HG03565 (cell line): ENCODE data around the gene GALNT7.

Experiments used
- ATAC-seq: cut with Tn5 transposase; IDR thresholded peaks from one replicate; pipeline ENCODE4 v1.9.1; 2021; ENCODE audit warnings: mild to moderate bottlenecking, moderate library complexity; ENCODE audit not compliant: unreplicated experiment

The GALNT7 gene

DNA sequence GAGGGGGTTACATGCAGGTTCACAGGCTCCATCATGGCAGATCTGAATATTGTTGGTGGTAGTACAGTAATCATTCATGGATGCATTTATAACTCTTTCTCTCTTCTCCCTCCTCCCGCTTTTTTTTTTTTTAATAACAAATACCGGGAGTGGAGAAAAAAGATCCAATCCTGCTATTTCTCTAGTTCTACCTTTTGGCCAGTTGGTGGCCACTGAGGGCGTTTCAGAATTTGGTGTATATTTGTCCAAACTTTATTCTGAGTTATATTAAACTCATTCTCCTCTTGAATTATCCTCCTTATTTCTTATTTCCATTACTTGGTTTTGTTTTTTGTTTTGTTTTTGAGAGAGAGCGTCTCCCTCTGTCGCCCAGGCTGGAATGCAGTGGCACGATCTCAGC is 90.7 kb downstream of the GALNT7 start:
- no peak for ATAC-seq

DNA sequence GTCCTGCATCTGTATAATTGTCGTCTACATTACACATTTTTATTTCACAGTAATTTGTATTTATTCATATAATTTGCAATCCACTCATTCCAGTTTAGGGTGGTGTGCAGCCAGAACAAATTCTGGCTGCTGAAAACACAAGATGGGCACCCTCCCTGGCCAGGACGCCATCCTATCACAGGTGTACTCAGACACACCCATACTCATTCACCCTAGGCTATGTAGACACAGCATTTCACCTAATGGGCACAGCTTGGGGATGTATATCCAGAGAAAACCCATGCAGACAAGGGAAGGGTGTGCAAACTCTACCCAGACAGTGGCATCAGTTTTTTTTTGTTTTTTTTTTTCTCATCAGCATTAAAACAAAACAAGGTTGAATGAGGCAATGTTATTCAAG is 92.4 kb downstream of the GALNT7 start:
- no peak for ATAC-seq

DNA sequence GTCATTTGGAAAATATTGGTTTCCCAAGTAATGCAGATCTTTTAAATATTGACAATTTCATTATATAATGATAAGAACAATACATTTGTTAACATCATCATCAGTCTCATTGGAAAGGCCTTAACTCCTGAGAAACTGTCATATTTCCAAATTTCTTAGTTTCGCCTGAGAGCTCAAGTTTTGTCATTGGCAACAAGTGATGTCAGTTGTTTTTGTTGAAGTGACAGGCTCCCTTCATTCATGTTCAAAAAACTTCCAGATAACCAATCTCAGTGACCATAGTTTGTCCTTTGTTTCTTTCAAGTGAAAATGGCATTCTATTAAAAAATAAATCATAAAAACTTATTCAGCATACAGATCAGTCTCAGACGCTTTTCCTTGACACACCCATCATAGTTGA is 93.8 kb downstream of the GALNT7 start:
- ATAC-seq: no peak

DNA sequence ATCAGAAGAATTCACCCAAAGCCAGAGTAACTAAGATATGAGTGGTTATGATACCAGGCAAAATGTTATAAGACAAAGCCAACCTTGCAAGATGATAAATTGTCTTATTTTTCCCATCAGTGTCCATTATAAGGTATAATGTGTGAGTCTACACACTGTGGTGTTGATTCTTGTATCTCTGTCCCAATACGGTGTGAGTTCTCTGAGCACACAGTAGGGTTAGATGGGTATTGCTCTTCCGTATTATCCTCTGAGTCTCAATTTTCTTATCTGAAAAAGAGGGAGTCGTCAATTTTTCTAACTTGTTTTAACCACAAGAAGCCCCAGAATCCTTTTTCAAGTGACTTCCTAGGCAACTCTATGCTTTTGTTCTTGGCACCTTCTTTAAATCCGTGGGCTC is 95.6 kb downstream of the GALNT7 start:
- no peak for ATAC-seq

DNA sequence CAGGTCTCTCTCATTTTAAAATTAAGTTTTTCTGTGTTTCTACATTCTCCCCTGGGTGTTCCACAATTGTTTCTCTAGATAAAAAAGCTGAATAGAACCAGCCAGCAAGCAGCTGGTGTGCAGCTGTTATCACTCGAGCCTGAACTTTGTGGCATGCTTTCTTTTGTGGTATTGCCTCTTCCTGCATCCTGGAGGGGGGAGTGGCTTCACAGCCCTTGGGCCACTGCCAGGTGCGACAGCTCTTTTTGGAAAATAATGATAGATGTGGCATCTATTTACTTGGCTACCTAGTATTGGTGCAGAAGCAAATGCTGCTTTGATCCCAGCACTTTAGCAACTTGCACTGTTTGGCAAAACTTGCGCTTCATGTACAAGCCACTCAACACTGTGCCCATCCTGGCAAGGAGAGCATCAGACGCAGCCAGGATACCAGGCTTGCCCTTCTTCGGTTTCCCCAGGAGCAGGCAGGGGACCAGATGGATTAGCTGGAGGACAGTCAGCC is 96.1 kb downstream of the GALNT7 start:
- peak; percentile 68 for ATAC-seq

DNA sequence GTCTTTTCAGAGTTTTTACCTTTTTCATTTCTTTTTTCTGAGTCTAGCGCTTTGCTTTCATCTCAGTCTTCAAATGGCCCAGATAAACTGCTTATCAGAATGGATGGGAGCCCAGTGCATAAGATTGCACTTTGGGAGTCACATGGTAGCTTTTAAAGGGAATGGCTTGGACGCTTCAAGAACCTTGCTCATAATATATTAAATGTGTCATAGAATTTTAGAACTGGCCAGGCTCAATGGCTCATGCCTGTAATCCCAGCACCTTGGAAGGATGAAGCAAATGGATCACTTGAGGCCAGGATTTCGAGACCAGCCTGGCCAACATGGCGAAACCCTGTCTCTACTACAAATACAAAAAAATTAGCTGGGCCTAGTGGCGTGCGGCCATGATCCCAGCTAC is 97.1 kb downstream of the GALNT7 start:
- ATAC-seq: no peak

DNA sequence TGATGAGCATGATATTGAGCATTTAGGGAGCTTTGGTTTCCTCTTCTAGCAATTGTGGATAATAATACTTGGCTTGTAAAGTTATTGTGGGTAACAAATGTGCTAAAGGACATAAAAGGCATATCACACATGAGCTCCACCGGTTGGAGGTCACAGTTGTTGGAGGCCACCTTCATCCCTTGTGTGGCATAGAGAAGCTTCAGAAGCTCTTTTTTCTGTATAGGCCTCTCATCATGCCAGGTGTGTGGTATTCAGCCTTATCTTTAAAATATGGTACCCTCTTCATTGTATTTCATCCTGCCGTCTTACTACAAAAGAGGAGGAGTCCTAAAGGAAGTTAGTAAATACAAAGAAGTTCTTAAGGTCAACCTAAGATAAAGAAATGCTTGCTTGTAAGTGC is 99.1 kb downstream of the GALNT7 start:
- ATAC-seq: no peak

DNA sequence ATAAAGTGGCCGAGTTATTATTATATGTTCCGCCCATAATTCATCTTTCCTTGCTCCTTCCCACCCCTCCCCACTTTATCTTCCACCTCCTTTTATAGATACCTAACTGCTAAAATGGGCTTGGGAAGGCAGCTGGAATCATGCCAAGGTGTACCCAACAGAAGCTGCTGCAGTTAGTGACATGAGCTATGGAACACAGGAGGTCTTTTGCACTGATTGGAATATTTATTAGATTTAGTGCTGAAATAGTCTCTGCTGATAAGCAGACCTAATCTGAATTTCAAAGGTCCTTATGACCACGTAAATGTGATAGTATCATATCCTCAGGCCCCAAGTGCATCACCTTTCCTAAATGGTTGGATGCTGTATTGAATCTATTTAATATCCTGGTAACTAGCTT is 100.7 kb downstream of the GALNT7 start:
- no peak for ATAC-seq

DNA sequence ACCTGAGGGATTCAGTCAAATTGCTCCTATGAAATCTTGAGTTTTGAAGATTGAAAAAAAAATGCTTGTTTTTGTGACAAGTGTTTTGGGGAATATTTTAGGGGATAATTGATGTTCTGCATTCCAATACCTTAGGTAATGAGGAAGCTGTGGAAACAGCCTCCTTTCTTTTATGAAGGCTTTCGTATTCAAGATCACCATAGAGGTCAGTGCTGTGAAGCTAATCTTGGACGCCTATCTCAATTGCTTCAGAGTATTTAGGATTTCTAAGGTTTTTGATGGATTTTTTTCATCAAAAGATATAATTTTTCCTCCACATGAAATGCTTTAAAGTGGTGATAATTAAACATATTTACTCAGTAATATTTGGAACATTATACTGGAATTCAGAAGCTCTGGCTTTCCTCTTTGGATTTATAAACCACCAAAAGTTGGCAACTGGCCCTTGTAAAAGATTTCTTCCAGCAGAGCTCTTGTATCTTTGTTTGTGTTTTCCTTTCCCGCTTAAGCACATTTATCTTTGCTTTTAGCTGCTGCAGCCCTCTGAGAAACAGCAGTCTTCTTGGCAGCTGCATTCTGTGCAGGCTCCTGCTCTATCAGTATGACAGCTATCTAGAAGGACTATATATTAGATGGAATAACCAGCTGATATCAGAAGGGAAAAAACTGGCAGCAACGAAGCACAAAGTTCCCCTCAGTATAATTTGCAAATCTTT is 101.9 kb downstream of the GALNT7 start:
- no peak for ATAC-seq

DNA sequence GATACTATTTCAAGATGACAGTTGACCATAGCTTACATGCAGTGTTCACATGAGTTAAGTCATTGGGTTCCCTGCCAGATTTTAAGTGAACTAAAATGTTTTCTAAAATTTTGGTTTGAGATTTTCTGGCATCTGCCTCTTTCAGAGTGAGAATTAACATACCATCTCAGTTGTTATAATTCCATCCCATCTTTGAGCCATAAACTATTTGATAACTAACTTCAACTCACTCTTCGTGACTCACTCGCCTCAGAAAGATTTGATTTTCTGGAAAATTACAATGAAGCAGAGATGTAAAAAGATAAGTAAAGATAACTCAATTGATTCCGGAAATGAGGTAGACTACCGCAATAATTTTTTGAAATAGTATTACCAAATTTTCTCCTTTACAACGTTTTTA is 103.7 kb downstream of the GALNT7 start:
- ATAC-seq: no peak

DNA sequence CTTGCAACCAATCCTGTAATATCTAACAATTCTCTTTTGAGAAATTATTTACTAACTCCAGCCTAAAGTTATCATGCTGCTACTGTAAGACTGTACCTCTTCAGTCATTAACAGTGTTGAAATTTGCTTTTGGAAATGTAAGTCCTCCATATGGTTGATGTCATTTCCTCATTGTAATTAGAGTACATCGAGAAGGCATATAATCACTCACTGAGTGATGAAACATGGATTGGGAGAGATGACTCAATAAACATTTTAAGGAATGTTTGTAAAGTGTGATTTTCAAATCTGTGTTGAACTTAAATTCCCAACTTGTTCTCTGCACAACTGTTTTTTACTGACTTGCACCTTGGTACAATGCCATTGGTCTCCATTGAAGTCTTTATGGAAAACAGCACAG is 104.4 kb downstream of the GALNT7 start:
- ATAC-seq: no peak

DNA sequence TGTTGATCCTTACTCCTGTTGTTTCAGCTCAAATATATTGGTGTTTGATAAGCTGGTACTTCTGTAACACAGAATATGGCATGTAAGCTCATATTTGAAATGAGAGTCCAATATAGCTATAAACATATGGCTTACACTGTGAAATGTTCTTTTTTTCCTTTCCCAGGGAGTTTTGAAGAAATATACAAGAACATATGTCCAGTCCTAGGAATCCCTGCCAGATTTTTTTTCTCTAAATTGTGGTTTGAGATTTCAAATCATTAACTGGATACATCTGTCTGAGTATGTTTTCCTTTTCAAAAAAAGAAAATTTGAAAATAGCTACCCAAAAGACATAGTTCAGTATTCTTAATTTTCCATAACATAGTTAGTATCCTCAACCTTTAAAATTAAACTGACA is 105.3 kb downstream of the GALNT7 start:
- ATAC-seq: no peak

DNA sequence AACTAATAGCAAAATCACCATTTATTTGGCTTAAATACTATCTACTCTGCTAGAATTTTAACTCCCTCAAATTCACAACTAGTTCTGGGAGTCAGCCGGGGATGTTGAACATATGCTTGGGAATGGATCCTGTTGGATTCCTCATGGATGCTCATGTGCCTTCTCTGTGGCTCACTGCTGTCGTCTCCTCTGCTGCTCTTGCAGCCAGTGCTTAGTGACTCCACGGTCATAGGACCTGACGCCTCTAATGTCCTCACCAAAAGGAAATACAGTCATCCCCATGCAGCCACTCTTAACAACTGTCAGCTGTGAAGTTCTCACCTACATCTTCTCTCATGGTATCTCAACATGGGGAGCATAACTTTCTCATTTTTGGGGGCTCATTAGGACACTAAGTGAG is 106.1 kb downstream of the GALNT7 start:
- no peak for ATAC-seq

DNA sequence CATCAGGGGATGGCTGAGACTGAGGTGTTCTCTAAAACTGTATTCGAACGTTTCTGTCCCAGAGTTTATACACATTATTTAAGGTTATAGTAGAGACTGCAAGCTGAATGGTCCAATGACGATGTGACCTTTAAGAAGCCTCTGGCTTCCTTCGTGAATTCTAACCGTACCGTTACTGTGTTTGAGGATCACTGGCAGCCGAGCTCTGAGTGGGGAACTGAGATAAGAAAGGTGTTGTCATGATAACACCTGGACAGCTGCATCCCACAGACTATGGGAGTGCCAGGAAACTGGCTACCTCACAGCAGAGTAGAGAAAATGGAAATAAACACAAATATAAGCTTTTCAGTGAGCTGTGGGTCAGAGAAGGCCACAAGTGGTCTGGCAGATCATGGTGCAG is 106.5 kb downstream of the GALNT7 start:
- ATAC-seq: no peak

DNA sequence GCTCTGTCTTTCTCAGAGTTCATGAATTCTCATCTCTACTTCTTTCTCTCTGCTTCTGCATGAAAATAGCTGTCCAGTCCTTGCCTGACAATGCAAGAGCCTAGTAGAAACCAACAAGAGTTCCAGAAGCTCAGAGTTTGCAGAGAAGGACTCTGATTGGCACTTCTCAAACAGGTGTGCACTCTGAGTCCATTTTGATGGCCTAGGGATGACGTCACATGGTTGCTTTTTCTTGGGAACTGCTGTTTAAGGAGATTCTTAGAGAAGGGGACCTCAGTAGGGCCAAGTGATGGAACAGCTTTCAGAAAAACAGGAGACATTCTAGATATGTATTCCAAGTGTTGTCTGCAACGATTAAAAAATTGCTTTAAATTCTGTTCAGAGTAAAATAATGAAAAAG is 108.7 kb downstream of the GALNT7 start:
- no peak for ATAC-seq

DNA sequence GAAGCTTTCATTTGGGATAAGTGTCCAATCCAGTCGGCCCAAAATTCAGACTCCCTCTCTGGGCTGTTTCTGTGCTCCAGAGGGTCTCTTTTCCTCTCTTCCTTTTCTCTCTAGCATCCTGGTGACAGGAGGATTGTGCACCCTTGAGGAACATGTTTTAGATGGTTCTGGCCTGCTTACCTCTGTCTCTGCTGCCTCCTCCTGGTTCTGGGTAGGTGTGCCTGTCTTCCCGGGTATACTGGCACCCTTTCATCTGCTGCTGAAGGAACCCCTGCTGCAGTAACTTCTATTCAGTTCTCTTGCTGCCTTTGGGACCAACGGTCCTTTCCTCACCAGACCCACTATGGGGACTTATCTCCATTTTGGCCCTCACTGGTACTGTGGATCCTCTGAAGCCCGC is 112.4 kb downstream of the GALNT7 start:
- no peak for ATAC-seq

DNA sequence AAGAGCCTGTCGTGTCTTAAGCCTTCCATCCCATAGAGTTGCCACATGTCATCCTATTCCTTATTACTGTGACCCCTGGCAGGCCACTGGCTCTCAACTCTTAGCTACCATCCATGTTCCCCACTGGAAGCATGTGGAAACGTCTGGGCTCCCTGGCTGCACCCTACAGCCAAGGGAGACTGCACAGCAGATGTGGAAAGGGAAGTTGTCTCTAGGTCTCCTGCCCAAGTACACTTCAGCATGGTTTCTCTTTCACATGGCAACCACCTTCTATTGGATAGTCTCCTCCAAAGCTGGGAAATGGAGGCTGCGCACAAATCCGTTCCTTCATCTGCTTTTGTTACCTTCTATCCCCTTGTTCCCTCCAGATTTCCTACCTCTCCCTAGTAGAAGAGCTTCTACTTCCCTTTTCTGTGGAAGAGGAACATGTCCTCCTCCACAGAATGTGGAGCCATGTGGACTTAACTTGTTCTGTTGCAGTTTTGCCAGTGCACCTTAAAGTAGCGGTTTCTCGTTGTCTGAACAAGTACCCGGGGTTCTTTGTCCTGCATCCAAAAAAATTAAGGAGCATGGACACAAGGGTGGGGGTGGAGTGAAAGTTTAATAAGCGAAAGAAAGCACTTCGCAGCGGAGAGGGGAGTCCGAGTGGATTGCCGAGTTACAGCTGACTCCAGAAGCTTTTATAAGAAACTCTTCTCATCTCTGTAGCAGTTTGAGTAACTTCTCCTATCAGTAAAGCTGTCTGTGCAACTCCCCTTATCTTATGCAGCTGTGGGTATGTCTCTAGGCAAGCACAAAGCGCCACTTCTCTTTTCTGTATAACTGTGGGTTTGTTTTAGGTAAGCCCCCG is 113.0 kb downstream of the GALNT7 start:
- ATAC-seq: no peak

DNA sequence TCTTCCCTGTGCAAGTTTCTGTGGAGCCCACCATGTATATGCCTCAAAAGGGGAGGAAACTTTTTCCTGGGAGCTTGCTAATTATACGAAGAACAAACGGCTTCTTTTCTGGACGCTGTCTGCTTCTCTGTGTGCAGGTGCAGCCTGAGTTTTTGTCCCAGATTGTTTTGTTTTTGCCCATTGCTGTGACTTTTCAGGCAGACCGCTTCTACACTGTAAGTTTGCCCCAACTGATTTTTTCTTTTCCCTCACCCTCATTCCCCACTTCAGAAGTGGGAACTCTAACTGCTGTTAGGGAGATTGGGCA is 113.6 kb downstream of the GALNT7 start:
- ATAC-seq: no peak

DNA sequence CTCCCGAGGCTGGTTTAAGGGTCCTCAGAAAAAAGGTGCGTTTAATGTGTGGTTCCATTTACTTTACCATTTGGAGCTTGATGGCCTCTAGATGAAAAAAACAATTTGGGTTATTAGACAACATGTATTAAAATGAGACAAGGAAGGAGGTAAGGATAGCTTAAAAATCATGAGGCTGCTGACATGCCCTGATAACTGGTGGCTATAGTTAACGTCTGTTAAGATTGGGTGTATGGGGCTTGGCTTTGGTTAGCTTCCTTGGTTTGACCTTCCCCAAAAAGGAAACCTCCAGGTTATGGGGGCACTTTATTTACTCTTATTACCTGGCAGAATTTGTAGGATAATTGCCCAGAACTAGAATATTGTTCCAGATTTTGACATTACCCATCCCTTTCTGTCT is 114.0 kb downstream of the GALNT7 start:
- ATAC-seq: no peak

DNA sequence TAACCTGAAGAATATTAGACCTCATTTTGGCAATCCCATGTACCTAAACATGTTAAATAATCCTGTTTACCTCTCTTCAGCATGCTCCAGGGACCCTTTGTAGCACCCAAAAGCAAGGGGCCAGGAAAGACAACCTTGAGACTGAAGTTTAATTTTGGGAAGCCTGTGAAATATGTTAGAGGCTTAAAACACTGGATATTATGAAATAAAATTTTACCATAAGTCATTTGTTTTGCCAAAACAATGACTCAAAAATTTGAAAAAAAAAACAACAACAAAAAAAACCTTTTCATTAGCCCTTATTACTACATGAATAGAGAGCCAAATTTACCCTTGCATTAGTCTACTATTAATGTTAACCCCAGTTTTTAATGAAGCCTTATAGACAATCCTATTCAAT is 115.9 kb downstream of the GALNT7 start:
- no peak for ATAC-seq

DNA sequence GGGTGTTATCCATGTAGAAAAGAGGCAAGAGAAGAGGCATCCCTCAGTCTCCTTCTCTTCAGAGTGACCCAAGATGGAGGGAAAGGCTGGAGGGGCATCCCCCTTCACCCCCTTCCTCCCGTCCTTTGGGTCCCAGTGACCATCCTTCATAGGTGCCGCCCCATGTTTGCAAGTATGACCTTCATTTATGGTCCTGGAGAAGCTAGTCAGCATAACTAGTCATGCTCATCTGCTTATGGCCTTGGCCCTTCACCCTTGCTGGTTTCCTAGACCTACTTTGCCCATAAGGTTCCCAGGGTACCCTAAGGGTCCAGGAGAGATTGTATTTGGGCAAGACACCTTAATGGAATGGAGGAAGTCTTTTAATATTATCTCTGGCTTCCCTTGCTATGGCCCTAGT is 118.9 kb downstream of the GALNT7 start:
- no peak for ATAC-seq

DNA sequence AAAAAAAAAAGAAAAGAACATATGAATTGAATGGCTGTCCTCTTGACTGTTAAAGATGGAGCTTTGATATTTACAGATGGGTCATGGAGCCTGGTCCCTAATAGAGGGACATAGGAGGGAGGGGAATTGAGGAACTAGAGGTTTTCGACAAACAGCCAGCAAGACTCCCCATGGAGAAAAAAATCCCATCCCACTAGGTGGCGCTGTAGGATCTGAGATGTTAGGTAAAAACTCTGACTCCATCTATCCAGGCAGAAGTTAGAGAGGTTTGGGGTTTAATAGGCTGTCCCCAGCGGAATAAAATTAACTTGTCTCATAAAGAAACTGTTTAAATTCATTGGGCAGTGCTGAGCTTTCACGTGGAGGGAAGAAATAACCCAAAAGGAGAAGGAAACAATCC is 119.7 kb downstream of the GALNT7 start:
- peak; percentile 59 for ATAC-seq
